Small intestine (tissue), 7 donors: ENCODE data around the gene OR8B4. TPM values are rescaled to one million over a fixed set of nuclear protein-coding genes. Genes with fewer than 3 reads are reported as not detected.
A peak's percentile ranks its signal among the peaks of the same experiment; 100 is the strongest.
"Not testable (repeated sequence)": the region's sequence is repeated elsewhere in the genome, so short reads cannot be mapped to it uniquely, and the experiment has no call there.

Source experiments
- DNase-seq, 2 donors: peaks; one replicate each; pipeline versions ENCODE4 v3.0.0 to v3.0.0-alpha.2; 2013
- FAIRE-seq: peaks from 2 replicates; lab custom pipeline; 2012; peaks lifted over from hg19 to GRCh38; lab: Jason Lieb, UNC
- H3K27ac ChIP-seq, 3 donors: one replicate each; pipeline ENCODE4 v1.5.1; 2013; ENCODE audit warnings: low read length in 2 of 3, mild to moderate bottlenecking in 2 of 3, control low read depth in 1 of 3, inconsistent platforms in 1 of 3, low read depth in 1 of 3, moderate library complexity in 1 of 3
- H3K27me3 ChIP-seq, 3 donors: one replicate each; pipeline ENCODE4 v1.6.1; 2013; ENCODE audit warnings: low read length in 3 of 3, inconsistent platforms in 1 of 3; ENCODE audit not compliant: control insufficient read depth in 3 of 3, insufficient read depth in 3 of 3
- H3K36me3 ChIP-seq, 3 donors: one replicate each; pipeline ENCODE4 v1.6.1; 2013; ENCODE audit warnings: low read length in 3 of 3, inconsistent platforms in 1 of 3, low read depth in 1 of 3, mild to moderate bottlenecking in 1 of 3, moderate library complexity in 1 of 3; ENCODE audit not compliant: control insufficient read depth in 3 of 3, insufficient read depth in 2 of 3
- H3K4me1 ChIP-seq, 3 donors: one replicate each; pipeline ENCODE4 v1.6.1; 2013; ENCODE audit warnings: low read length in 2 of 3, inconsistent platforms in 1 of 3, low read depth in 1 of 3, mild to moderate bottlenecking in 1 of 3, moderate library complexity in 1 of 3; ENCODE audit not compliant: control insufficient read depth in 3 of 3, insufficient read depth in 2 of 3
- H3K4me3 ChIP-seq, 3 donors: one replicate each; pipeline ENCODE4 v1.5.1; 2013; ENCODE audit warnings: low read length in 3 of 3, control low read depth in 1 of 3, inconsistent platforms in 1 of 3, low read depth in 1 of 3, mild to moderate bottlenecking in 1 of 3, moderate library complexity in 1 of 3
- H3K9me3 ChIP-seq, 2 donors: one replicate each; pipeline ENCODE4 v1.6.1; 2013; ENCODE audit warnings: low read depth in 1 of 2, low read length in 1 of 2; ENCODE audit not compliant: control insufficient read depth in 2 of 2, insufficient read depth in 1 of 2
- WGBS, 3 donors: extraction: QIAGEN DNeasy Blood & Tissue Kit; methylation state at CpG; one replicate each; pipeline ENCODE4 v1.1.7; 2013; 5-methylcytosine and 5-hydroxymethylcytosine counted together
- polyA plus RNA-seq, 4 donors: library from polyadenylated mRNA; stranded (reverse) in 3 of 4; unstranded in 1 of 4; fragments of 200-250 nt in 3 of 4; fragments of 120-200 nt in 1 of 4; gene quantifications; one replicate each; pipeline versions ENCODE4 v1.2.1 to v1.2.3, GENCODE V29; 2013
- donor health status: healthy with polysubstance abuse.
- donor health status: control.
- donor health status: control.
- donor health status: Bipolar disorder and iron deficiency.
- donor health status: healthy.

The OR8B4 gene
- polyA plus RNA-seq, 4 donors: not detected

- Histone ChIP-seq H3K4me1 (no peaks in the 10 kb centered on the region), H3K4me3 (no peak overlapping the region), H3K27me3 (no peaks in the 10 kb centered on the region), H3K27ac (no peak overlapping the region), H3K9me3 (no peaks in the 10 kb centered on the region), H3K36me3 (no peaks in the 10 kb centered on the region)
- FAIRE-seq (no peak), DNase-seq (peak; percentile 48 to 51)
- 27 to 43% (median 31%) methylated on average over 8 of the region's 8 CpGs for WGBS, 3 donors
Measured at GRCh38 chr11:124402326-124402922, 22.2 kb downstream of the OR8B4 start.

DNA sequence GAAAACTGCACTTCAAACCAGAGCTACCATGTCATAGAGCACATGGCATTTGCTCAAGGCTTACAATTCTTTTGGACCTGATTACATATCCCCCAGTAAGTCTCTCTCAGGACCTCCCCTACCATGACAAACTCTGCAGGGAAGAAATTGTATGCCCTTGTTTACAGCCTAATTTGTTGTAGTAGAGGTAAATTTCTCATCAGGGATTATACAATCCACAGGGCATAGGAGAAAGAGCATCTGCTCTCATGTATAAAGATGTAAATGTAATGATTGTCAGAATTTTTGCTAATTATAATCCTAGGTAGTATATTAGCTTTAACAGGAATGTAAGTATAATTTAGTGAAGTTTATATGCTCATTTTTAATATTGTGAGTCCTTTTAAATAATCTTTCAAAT lies 25.7 kb downstream of the OR8B4 start, which contains the start of gene OR8B3:
Gene OR8B3, minus strand, starts transcription at position 101 of the 400 bp plus-strand sequence. CDS start 1,673 bp downstream, outside the sequence.
- H3K36me3 ChIP-seq: no peaks in the 10 kb centered on the region
- no peaks in the 10 kb centered on the region for H3K9me3 ChIP-seq
- no peak within 1 kb of the TSS for H3K4me3 ChIP-seq
- H3K4me1 ChIP-seq: no peaks in the 10 kb centered on the region
- no peaks in the 10 kb centered on the region for H3K27me3 ChIP-seq
- FAIRE-seq (no peak), DNase-seq (no peak)
- H3K27ac ChIP-seq: no peak within 1 kb of the TSS

DNA sequence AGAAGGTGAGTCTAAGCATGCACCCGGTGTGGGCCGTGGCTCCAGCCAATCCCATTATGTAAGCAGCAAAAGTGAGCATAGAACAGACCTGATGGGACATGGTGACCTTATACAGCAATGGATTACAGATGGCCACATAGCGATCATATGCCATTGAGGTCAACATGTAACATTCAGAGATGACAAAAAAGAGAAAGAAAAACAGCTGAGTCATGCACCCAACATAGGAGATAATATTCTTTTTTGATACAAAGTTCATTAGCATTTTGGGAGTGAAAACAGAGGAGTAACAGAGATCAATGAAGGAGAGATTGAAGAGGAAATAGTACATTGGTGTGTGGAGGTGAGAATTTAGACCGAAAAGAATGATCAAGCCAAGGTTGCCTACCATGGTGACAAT lies 27.8 kb downstream of the OR8B4 start:
- FAIRE-seq, H3K27me3 ChIP-seq, H3K9me3 ChIP-seq, DNase-seq, H3K36me3 ChIP-seq, H3K4me3 ChIP-seq, H3K4me1 ChIP-seq, H3K27ac ChIP-seq: not testable (repeated sequence)
- WGBS, 3 donors: 87 to 97% (median 89%) methylated on average over 2 of the region's 4 CpGs

DNA sequence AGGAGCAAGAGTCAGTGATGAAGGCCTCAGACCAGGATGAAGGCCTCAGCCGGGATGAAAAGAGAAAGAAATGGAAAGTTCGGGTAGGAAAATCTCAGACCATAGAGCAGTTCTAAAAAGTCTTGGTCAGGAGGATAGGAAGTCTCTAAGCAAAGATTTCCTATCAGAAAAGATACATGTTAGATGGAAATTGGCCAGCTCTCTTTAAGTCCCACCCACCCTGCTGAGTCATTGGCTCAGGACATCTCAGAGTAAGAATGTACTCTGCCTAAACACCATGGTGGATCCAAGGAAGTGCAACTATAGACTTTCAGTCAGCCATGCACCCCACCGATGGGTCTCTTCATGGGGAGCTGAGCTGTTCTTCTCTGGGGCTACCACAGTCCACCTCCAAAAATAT lies 30.3 kb downstream of the OR8B4 start:
- Histone ChIP-seq H3K4me1 (no peaks in the 10 kb centered on the region), H3K27ac (no peak overlapping the region), H3K4me3 (no peak overlapping the region), H3K36me3 (no peaks in the 10 kb centered on the region), H3K9me3 (no peaks in the 10 kb centered on the region), H3K27me3 (no peaks in the 10 kb centered on the region)
- DNase-seq (no peak), FAIRE-seq (no peak)
- 59 to 90% (median 67%) methylated on average over 3 of the region's 3 CpGs for WGBS, 3 donors

- 69 to 87% (median 84%) methylated on average over 2 of the region's 2 CpGs for WGBS, 3 donors
- FAIRE-seq: no peak
Measured at GRCh38 chr11:124384399-124384798, 40.3 kb downstream of the OR8B4 start, which contains the start of gene OR8B2. TSS of gene OR8B2 (minus strand) at chr11:124384499. CDS start at chr11:124383343, 1,156 bp downstream.

DNA sequence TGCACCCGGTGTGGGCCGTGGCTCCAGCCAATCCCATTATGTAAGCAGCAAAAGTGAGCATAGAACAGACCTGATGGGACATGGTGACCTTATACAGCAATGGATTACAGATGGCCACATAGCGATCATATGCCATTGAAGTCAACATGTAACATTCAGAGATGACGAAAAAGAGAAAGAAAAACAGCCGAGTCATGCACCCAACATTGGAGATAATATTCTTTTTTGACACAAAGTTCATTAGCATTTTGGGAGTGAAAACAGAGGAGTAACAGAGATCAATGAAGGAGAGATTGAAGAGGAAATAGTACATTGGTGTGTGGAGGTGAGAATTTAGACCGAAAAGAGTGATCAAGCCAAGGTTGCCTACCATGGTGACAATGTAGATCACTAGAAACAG lies 41.8 kb downstream of the OR8B4 start:
- H3K4me3 ChIP-seq, H3K27me3 ChIP-seq, H3K4me1 ChIP-seq, H3K27ac ChIP-seq, H3K9me3 ChIP-seq, H3K36me3 ChIP-seq, FAIRE-seq, DNase-seq: not testable (repeated sequence)
- WGBS, 3 donors: 83 to 89% (median 88%) methylated on average over 4 of the region's 6 CpGs

More at GRCh38 chr11:124384399-124384798, 40.3 kb downstream of the OR8B4 start, which contains the start of gene OR8B2:
- Histone ChIP-seq H3K27me3 (no peaks in the 10 kb centered on the region), H3K9me3 (no peaks in the 10 kb centered on the region), H3K4me3 (no peak within 1 kb of the TSS), H3K27ac (no peak within 1 kb of the TSS), H3K36me3 (no peaks in the 10 kb centered on the region), H3K4me1 (no peaks in the 10 kb centered on the region)
- DNase-seq: no peak

DNA sequence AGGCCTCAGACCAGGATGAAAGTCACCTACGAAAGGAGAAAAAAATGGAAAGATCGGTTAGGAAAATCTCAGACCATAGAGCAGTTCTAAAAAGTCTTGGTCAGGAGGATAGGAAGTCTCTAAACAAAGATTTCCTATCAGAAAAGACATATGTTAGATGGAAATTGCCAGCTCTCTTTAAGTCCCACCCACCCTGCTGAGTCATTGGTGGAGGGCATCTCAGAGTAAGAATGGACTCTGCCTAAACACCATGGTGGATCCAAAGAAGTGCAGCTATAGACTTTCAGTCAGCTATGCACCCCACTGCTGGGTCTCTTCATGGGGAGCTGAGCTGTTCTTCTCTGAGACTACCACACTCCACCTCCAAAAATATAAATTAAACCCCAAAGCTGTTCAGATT lies 44.1 kb downstream of the OR8B4 start:
- H3K4me3 ChIP-seq: no peak overlapping the region
- DNase-seq: no peak
- H3K9me3 ChIP-seq: no peaks in the 10 kb centered on the region
- H3K27me3 ChIP-seq: no peaks in the 10 kb centered on the region
- WGBS, 3 donors: 90 to 94% (median 93%) methylated on average over 2 of the region's 2 CpGs
- H3K36me3 ChIP-seq: no peaks in the 10 kb centered on the region
- H3K4me1 ChIP-seq: no peaks in the 10 kb centered on the region
- FAIRE-seq: no peak
- H3K27ac ChIP-seq: no peak overlapping the region

GRCh38 chr11:124376280-124376679 lies 48.4 kb downstream of the OR8B4 start:
- H3K4me1 ChIP-seq: no peaks in the 10 kb centered on the region
- WGBS, 3 donors: 57 to 78% (median 67%) methylated on average over 3 of the region's 3 CpGs
- no peak for FAIRE-seq
- no peak for DNase-seq
- no peak overlapping the region for H3K4me3 ChIP-seq
- H3K27me3 ChIP-seq: no peaks in the 10 kb centered on the region
- H3K9me3 ChIP-seq: no peaks in the 10 kb centered on the region
- no peak overlapping the region for H3K27ac ChIP-seq
- H3K36me3 ChIP-seq: no peaks in the 10 kb centered on the region
